MM.1S (cell line): ENCODE measurements around the gene WFDC1.

Experiments used
- CTCF ChIP-seq: fragments of 300-600 bp; sonication (generic); IDR thresholded peaks from 2 replicates; pipeline ENCODE4 v1.5.1; 2016; ENCODE audit warnings: antibody characterized with exemption, low read length, mixed read lengths
- EZH2 ChIP-seq: fragments of 300-600 bp; sonication (generic); optimal IDR thresholded peaks from 2 replicates; pipeline ENCODE3; 2017; ENCODE audit warnings: low read depth, mild to moderate bottlenecking, antibody characterized with exemption, low read length, mixed read lengths
- EZH2phosphoT487 ChIP-seq: fragments of 300-600 bp; sonication (generic); IDR thresholded peaks from 2 replicates; pipeline ENCODE4 v1.6.1; 2018; ENCODE audit warnings: antibody characterized with exemption, low read length

GRCh38 chr16:84320511-84320910 lies 25.8 kb downstream of the WFDC1 start:
- TF ChIP-seq CTCF (no peak), EZH2phosphoT487 (no peak), EZH2 (no peak)
